ENCODE results near the gene VSIR. TPM values are rescaled to one million over a fixed set of nuclear protein-coding genes. Genes with fewer than 3 reads are reported as not detected.
A peak's percentile ranks its signal among the peaks of the same experiment; 100 is the strongest.

VSIR gene
- total RNA-seq, 1 donor from 2014 or later = 21.4 TPM

DNA sequence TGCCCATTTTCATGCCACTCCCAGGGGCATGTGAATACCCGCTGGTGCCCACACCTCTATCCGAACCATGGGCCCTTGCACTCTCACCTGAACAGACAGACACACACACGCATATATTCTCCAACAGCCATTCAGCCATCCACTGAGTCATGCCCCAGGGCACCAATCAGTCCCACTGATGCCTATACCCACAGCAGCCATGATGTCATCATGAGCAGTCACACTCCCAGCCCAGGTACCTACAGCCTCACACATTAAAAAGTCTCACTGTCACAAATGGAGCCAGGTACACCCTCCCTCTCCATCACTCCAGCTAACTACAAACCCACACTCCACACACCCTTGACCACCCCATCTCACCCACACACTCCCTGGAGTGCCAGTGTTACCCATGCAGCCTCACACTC, 12.2 kb downstream of the VSIR start:
- TF ChIP-seq, protein P1, sequence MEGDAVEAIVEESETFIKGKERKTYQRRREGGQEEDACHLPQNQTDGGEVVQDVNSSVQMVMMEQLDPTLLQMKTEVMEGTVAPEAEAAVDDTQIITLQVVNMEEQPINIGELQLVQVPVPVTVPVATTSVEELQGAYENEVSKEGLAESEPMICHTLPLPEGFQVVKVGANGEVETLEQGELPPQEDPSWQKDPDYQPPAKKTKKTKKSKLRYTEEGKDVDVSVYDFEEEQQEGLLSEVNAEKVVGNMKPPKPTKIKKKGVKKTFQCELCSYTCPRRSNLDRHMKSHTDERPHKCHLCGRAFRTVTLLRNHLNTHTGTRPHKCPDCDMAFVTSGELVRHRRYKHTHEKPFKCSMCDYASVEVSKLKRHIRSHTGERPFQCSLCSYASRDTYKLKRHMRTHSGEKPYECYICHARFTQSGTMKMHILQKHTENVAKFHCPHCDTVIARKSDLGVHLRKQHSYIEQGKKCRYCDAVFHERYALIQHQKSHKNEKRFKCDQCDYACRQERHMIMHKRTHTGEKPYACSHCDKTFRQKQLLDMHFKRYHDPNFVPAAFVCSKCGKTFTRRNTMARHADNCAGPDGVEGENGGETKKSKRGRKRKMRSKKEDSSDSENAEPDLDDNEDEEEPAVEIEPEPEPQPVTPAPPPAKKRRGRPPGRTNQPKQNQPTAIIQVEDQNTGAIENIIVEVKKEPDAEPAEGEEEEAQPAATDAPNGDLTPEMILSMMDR (IDR thresholded peaks at IDR 0.05) = no peak
- ChIA-PET POLR2A (no interaction called here), CTCF (interaction anchor here (1.2 kb wide), 1 partner anchor 51 kb away, joined by 3 read pairs; no protein-coding TSS in a partner anchor)
- Mint-ChIP-seq H3K27ac (no peak overlapping the region), H3K36me3 (ENCODE audit: low read depth) (peaks cover 46% of the 10 kb centered on the region), H3K27me3 (no peaks in the 10 kb centered on the region), H3K4me3 (no peak overlapping the region), H3K4me1 (peaks cover 57% of the 10 kb centered on the region), H3K9me3 (no peaks in the 10 kb centered on the region)
- ATAC-seq (ENCODE audit: low read depth) (no peak), DNase-seq (no peak)
- intact Hi-C loops (cut with micrococcal nuclease) = loop anchor here (10.0 kb wide), 1 partner anchor 574 kb away; no protein-coding TSS in a partner anchor

DNA sequence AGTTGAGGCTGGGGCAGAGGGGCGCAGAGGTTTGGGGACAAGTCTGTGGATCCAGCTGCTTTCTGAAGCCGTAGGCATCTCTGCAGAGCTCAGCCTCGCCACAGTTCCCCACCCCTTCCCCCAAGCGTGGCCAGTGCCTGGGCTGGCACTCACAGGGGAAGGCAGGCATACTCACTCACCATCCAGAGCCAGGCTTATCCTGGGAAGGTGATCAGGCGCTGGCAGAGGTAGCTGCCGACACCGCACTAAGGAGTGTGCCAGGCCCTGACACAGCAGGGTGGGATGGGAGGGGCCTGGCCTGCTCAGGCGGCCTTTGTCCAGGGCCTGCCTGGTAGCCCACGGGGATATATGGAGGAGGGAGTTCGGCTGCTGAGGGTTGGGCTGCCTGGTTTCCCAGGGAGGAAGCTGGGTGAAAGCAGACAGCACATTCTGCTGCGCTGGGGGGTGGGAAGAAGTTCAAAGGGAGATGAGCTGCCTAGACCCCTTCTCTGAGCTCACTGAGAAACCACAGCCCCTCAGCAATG, 15.9 kb downstream of the VSIR start:
- intact Hi-C loops (cut with micrococcal nuclease) = no loop called here
- TF ChIP-seq, protein P1 (IDR thresholded peaks at IDR 0.05) = no peak
- H3K9me3 Mint-ChIP-seq = no peaks in the 10 kb centered on the region
- ChIA-PET POLR2A (interaction anchor here (0.9 to 2.3 kb wide), 7 partner anchors 9 to 79 kb away, joined by 3 to 10 read pairs (median 6); partner anchors contain the start of gene VSIR), CTCF (interaction anchor here (2.3 kb wide), 1 partner anchor 49 kb away, joined by 5 read pairs; no protein-coding TSS in a partner anchor)
- H3K4me3 Mint-ChIP-seq = no peak overlapping the region
- ATAC-seq (ENCODE audit: low read depth) = no peak
- DNase-seq = no peak
- peak overlapping the region; percentile 56 for H3K27ac Mint-ChIP-seq
- H3K36me3 Mint-ChIP-seq (ENCODE audit: low read depth) = peaks cover 27% of the 10 kb centered on the region
- no peaks in the 10 kb centered on the region for H3K27me3 Mint-ChIP-seq
- peaks cover 56% of the 10 kb centered on the region for H3K4me1 Mint-ChIP-seq

- ChIA-PET POLR2A (interaction anchor here (0.6 to 2.3 kb wide), 5 partner anchors 11 to 94 kb away, joined by 3 to 10 read pairs (median 6); partner anchors contain the start of genes PSAP and VSIR), CTCF (interaction anchor here (1.0 to 2.3 kb wide), 3 partner anchors 13 to 48 kb away, joined by 3 to 5 read pairs (median 5); partner anchors contain the start of gene VSIR)
- DNase-seq (no peak), ATAC-seq (ENCODE audit: low read depth) (peak; percentile 49)
- Mint-ChIP-seq H3K27ac (peak overlapping the region; percentile 76), H3K36me3 (ENCODE audit: low read depth) (peaks cover 24% of the 10 kb centered on the region), H3K27me3 (no peaks in the 10 kb centered on the region), H3K9me3 (no peaks in the 10 kb centered on the region), H3K4me3 (no peak overlapping the region), H3K4me1 (peaks cover 61% of the 10 kb centered on the region)
- TF ChIP-seq, protein P1 (IDR thresholded peaks at IDR 0.05) = no peak
- intact Hi-C loops (cut with micrococcal nuclease) = no loop called here
These were observed 16.8 kb downstream of the VSIR start for GRCh38 chr10:71756311-71757191.

DNA sequence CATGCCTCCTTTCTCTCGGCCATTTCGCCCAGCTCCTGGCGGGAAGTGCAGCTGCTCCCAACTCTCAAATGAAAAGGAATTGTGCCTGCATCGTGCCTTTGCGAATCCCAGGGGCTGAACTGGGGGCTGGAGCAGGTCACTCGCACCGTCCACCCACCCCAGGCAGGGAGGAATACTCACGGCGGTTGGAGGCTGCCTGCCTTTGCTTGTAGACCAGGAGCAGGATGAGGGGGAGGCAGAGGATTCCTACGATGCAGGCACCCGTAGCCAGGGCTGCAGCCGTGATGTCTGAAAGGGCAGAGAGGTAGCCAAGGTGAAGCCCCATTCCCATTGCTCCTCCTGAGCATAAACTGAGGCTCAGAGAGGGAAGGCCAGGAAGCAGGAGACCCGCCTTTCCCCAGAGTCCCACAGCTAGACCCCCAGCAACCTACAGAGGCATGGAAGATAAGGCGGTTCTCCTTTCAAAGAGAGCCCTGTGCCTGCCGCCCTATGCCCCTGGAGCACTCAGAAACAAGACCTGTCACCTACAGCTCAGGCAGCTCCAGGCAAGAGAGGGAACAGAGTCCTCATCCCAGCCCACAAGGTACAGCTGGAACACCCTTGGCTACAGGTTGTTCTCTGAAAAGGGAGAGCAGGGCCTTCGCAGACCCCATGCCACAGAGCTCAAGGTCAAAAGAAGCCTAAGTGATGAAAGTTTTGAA, 18.0 kb downstream of the VSIR start:
- Mint-ChIP-seq H3K27ac (no peak overlapping the region), H3K27me3 (no peaks in the 10 kb centered on the region), H3K36me3 (ENCODE audit: low read depth) (peaks cover 18% of the 10 kb centered on the region)

More for the DNA sequence above, 18.0 kb downstream of the VSIR start:
- Mint-ChIP-seq H3K9me3 (no peaks in the 10 kb centered on the region), H3K4me3 (no peak overlapping the region), H3K4me1 (peaks cover 62% of the 10 kb centered on the region)
- no peak for ATAC-seq (ENCODE audit: low read depth)
- CTCF ChIA-PET = interaction anchor here (1.0 to 1.8 kb wide), 2 partner anchors 14 to 18 kb away, joined by 3 to 5 read pairs; partner anchors contain the start of gene VSIR
- intact Hi-C loops (cut with micrococcal nuclease) = no loop called here
- no peak for DNase-seq
- POLR2A ChIA-PET = interaction anchor here (0.9 to 2.2 kb wide), 3 partner anchors 14 to 29 kb away, joined by 3 to 9 read pairs (median 6); partner anchors contain the start of gene VSIR
- TF ChIP-seq, protein P1 (IDR thresholded peaks at IDR 0.05) = no peak

All from activated B cell treated with CpG ODN at 0.5 μM for 24 hours (primary cell).